AG04450 (cell line): ENCODE measurements around the gene HTT. TPM values are rescaled to one million over a fixed set of nuclear protein-coding genes. Genes with fewer than 3 reads are reported as not detected.

Source experiments
- CTCF ChIA-PET: fragments of 300-600, 350-600 bp; formaldehyde crosslinking; extraction: SDS; loops from one replicate; lab custom pipeline; 2022; ENCODE audit warnings: antibody characterized with exemption, inconsistent platforms; lab: Charles Lee
- POLR2A ChIA-PET: fragments of 350-600 bp; formaldehyde crosslinking; extraction: SDS; loops from one replicate; lab custom pipeline; 2021; ENCODE audit warnings: antibody characterized with exemption, inconsistent platforms; lab: Yijun Ruan, JAX
- DNase-seq: peaks from one replicate; pipeline ENCODE4 v3.0.0-alpha.2; 2011; ENCODE audit warnings: low read depth, low spot score
- H3K27ac ChIP-seq: one replicate; pipeline ENCODE4 v1.5.1; 2012; ENCODE audit warnings: low read depth, low read length, control low read depth
- H3K27me3 ChIP-seq: one replicate; pipeline ENCODE4 v1.6.0; 2012; ENCODE audit warnings: low read length; ENCODE audit not compliant: control insufficient read depth, insufficient read depth
- H3K4me3 ChIP-seq: 2 replicates; pipeline ENCODE4 v1.5.1; 2011; ENCODE audit warnings: mild to moderate bottlenecking, low read depth, low read length, control low read depth
- H3K9me3 ChIP-seq: 2 replicates; pipeline ENCODE4 v1.5.1; 2012; ENCODE audit warnings: low read length; ENCODE audit not compliant: control insufficient read depth, insufficient read depth
- CTCF ChIP-seq: IDR thresholded peaks from 2 replicates; pipeline ENCODE4 v1.5.1; 2011; ENCODE audit warnings: low read depth, low read length, control low read depth, inconsistent platforms
- polyA plus RNA-seq: library from polyadenylated mRNA; depleted of rRNA; stranded (reverse); fragments of >200 nt; gene quantifications from 2 replicates; pipeline ENCODE4 v1.2.3, GENCODE V29; 2011

HTT gene
- polyA plus RNA-seq, 1 experiment: 14.5 TPM

GRCh38 chr4:3247399-3248177 lies 173.1 kb downstream of the HTT start:
- H3K27me3 ChIP-seq: no peaks in the 10 kb centered on the region
- no peaks in the 10 kb centered on the region; the same call in 1 of the 2 replicates for H3K9me3 ChIP-seq
- TF ChIP-seq CTCF: no peak
- CTCF ChIA-PET: no interaction called here
- no peak overlapping the region for H3K27ac ChIP-seq
- POLR2A ChIA-PET: no interaction called here
- H3K4me3 ChIP-seq: no peak overlapping the region
- DNase-seq: no peak

- no peaks in the 10 kb centered on the region; the same call in 1 of the 2 replicates for H3K9me3 ChIP-seq
- POLR2A ChIA-PET: no interaction called here
- no peaks in the 10 kb centered on the region for H3K27me3 ChIP-seq
- no peak for DNase-seq
- no peak for TF ChIP-seq CTCF
- H3K4me3 ChIP-seq: no peak overlapping the region
- CTCF ChIA-PET: no interaction called here
- H3K27ac ChIP-seq: no peak overlapping the region
These were observed 173.6 kb downstream of the HTT start for GRCh38 chr4:3248178-3248480.

- ChIA-PET CTCF (interaction anchor here (0.6 kb wide), 1 partner anchor 548 kb away, joined by 5 read pairs; no protein-coding TSS in a partner anchor), POLR2A (interaction anchor here (1.1 kb wide), 1 partner anchor 10 kb away, joined by 4 read pairs; no protein-coding TSS in a partner anchor)
- Histone ChIP-seq H3K27me3 (no peaks in the 10 kb centered on the region), H3K9me3 (no peaks in the 10 kb centered on the region; the same call in 1 of the 2 replicates), H3K27ac (no peak within 1 kb of the TSS), H3K4me3 (no peak within 1 kb of the TSS)
- DNase-seq: peak; percentile 13
- TF ChIP-seq CTCF: no peak
These were observed 174.6 kb downstream of the HTT start, which contains the start of gene MSANTD1 for GRCh38 chr4:3248811-3249661. TSS of gene MSANTD1 (plus strand) at chr4:3249159. CDS start at chr4:3249223, 64 bp downstream.

- no peaks in the 10 kb centered on the region for H3K27me3 ChIP-seq
- ChIA-PET CTCF (no interaction called here), POLR2A (no interaction called here)
- TF ChIP-seq CTCF: no peak
- H3K9me3 ChIP-seq: no peaks in the 10 kb centered on the region; the same call in 1 of the 2 replicates
- no peak overlapping the region for H3K4me3 ChIP-seq
- DNase-seq: no peak
- no peak overlapping the region for H3K27ac ChIP-seq
These were observed 175.4 kb downstream of the HTT start for GRCh38 chr4:3249711-3250437.
